HG03558 (cell line): Measurements from ENCODE around the gene EML4.

Experiments used
- ATAC-seq: cut with Tn5 transposase; IDR thresholded peaks from one replicate; pipeline ENCODE4 v1.9.1; 2021; ENCODE audit warnings: moderate number of reproducible peaks; ENCODE audit not compliant: unreplicated experiment; ENCODE audit errors: extremely low read depth

The EML4 gene

DNA sequence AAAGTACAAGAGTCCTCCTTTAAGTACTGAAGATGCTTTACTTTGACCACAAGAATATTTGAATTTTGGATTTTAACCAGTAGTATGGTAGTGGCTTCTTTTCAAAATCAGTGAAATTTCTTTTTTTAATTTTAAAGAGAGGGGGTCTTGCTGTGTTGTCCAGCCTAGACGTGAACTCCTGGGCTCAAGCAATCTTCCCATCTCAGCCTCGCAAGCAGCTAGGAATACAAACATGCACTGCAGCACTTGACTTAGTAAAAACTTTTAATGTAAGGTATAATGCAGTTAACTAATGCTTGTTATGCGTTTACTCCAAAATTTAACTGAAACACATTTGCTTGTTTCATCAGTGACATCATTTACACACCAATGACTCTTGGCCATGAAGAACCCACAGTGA, 49.6 kb downstream of the EML4 start:
- no peak for ATAC-seq

DNA sequence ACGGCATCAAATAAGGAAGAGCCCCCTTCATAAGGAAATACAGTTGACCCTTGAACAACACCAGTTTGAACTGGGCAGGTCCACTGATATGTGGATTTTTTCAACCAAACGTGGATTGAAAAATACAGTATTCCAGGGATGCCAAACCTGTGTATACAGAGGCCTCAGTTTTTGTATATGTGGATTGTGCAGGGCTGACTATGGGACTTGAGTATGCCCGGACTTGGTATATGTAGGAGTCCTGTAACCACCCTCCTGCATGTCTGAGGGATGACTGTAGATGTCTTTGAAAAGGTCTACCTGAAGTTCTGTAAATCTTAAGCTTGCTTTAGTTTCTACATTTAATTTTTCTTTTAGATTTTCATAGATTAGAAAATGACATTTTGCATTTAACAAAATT, 50.0 kb downstream of the EML4 start:
- no peak for ATAC-seq

DNA sequence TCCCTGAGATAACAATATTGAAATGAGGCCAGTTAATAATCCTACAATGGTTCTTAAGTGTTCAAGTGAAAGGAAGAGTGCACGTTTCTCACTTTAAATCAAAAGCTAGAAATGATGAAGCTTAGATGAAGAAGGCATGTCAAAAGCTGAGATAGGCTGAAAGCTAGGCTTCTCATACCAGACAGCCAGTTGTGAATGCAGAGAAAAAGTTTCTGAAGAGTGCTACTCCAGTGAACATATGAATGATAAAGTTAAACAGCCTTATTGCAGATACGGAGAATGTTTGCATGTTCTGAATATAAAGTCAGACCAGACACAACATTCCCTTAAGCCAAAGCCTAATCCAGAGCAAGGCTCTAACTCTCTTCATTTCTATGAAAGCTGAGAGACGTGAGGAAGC, 51.4 kb downstream of the EML4 start:
- ATAC-seq, result no peak

DNA sequence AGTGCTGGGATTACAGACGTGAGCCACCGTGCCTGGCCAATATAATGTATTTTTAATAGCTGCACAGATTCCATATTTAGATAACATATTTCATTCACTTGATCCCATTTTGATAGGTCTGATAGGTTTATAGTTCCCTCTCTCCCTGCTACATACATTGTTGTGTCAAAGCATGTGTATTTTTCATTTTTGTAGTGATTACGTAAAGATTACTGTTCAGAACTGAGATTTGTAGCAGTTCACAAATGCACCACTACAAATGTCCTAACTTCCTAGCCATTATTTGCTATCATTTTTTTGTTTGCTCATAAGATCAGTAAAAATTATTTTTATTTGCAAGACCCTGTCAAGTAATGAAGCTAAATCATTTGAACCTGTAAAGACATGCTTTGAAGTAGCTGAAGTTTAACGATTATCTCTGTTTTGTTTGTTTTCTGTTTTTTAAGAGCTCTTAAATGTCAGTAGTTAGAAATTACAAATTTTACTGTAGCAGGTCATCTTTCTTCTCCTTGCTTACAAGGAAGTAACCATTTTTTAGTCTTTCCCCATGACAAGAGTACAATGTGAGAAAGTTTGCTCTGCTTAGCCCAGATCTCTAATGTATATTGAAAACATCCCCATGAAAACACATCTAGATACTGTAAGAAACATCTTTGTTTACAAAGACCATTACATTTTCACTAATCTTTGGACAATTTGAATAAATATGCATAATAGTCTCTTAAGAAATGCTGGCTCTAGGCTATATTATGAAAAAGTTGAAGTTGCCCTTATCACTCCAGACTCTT, 54.1 kb downstream of the EML4 start:
- no peak for ATAC-seq

DNA sequence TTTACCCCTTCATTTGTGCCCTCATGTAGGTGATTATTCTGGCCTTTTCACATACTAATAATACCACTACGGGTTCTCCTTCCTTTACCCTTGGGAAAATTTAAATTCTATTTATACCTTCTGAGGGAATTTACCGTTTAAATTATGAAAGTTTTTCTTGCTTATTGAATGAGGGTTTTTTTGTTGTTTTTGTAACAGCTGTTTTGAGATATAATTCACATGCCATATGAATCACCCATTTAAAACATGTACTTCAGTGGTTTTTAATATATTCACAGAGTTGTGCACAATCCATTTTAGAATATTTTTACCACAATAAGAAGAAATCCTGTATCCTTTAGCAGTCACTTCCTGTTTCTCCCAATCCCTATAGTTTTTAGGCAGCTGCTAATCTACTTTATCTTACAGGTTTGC, 54.7 kb downstream of the EML4 start:
- ATAC-seq, result no peak

DNA sequence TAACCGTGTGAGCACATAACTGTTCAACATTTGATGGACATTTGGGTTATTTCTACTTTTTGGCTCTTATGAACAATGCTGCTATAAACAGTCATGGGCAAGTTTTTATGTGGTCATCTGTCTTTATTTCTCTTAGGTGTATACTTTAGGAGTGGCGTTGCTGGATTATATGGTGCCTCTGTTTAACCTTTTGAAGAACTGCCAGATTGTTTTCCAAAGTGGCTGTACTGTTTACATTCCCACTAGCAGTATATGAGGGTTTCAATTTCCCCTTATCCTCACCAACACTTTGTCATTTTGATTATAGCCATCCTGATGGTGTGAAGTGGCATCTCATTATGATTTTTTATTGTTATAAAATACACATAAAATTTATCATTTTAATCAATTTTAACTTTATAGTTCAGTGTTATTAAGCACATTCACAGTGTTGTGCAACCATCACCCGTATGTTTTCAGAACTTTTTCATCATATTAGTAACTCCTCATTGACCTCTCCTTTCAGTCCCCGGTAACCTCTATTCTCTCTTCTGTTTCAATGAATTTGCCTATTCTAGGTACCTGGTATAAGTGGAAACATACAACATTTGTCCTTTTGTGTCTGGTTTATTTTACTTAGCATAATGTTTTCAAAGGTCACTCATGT, 55.4 kb downstream of the EML4 start:
- no peak for ATAC-seq

DNA sequence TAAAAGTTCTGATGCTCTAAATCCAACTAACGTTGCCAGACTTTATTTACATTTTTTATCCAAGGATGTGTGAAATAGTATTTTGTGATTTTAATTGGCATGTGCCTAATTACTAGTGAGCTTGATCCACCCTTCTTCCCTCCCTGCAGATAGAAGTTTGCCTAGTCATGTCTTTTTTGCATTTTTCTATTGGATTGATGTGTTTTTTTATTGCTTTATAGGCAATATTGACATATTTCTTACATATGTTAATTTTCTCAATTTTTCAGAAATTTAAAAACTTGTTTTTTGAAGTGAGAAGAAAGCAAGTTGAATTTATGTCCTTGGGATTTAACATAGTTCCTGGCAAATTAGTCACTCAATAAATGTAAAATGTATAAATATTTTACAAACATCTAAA, 56.4 kb downstream of the EML4 start:
- ATAC-seq, result no peak

DNA sequence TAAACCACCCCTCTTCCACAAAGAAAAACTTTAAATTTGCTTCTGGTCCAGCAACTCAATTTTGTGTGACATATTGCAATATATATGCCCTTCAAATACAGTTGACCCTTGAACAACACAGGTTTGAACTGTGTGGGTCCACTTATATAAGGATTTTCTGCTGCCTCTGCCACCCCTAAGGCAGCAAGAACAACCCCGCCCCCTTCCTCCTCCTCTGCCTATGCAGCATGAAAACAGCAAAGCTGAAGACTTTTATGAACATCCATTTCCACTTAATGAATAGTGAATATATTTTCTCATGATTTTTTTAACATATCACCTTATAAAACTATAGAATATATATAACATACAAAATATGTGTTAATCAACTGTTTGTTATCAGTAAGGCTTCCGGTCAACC, 58.3 kb downstream of the EML4 start:
- ATAC-seq, result no peak

DNA sequence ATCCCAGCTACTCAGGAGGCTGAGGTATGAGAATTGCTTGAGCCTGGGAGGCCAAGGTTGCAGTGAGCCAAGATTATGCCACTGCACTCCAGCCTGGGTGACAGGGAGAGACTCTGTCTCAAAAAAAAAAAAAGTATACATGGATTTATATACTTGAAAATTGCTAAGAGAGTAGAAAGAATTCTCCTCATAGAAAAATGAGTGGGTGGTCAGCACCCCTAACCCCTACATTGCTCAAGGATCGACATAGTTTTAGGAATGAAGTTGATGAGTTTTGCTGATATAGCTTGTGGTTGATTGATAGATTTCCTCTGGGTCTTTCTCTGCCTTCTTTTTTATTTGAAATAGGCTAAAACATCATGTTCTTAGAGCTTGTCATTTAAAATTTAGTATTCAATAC, 58.9 kb downstream of the EML4 start:
- no peak for ATAC-seq

DNA sequence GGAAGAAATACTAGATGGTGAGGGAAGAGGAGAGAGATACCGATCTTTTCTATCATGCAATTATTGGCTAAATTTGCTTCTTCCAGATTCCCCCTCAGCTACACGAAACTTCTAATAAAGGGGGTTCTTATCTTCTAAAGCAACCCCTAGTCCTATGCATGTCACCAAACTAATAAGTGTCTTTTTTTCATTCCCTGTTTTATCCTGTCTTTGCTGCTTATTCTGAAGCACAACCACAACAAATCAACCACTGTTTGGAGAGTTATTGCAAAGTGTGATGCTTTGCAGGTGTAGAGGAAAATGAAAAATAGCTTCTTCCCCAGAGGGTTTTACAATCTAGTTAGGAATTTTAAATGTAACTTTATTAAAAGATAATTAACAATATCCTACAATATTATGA, 60.8 kb downstream of the EML4 start:
- no peak for ATAC-seq

DNA sequence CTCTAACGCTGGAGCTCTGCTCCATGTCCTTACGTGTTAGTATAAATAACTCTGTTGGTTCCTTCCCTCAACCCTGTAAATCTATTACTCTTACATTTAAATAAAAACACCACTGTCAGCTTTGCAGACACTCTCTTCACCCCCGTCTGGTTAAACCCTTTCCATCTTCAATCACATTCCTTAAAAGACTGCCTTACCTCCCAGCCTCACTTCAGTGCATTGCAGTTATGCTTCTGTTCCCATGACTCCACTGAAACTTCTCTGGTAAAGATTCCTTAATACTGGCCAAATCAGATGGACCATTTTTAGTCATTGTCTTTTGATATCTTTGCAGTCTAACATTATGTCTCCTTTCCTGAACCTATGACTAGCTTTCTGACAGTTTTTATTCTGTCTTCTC, 61.7 kb downstream of the EML4 start:
- ATAC-seq, result no peak

DNA sequence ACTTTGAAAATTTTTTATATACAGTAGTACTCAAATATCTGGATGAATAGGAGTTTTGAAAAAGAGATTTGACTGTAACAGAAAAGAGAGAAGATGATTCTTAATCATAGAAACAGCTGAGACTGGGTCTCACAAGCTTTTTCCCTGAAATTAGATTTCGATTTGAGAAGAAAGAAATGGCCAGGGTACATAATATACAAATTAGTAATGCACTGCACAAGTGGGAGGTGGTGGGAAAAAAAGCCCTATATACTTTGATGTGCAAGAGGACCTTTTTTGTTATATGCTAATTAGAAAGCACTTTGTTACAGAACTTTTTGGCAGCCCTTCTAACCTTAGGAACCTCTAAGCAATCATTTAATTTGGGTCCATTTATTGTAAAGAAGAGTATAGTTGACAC, 62.9 kb downstream of the EML4 start:
- ATAC-seq, result no peak

DNA sequence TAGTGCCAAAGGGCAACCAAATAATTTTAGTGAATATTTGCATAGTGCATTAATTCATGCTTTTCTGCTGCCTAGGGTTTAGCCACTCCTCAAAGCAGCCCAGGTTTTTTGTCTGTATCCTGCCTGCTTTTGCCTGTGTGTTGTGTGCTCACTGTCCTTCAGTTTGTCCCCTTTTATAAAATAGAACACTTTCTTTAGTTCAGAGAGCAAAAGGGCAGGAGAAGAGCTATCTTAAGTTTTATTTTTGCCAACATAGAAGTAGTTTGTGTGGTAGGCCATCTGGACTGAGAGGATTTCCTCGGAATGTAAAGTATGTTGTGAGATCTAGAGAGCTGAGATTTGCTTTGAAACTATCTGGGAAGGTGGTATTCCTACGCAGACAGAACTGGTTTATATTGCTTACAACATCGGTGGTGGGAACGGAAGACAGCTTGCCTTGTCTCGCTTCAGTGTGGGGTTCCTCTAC, 64.9 kb downstream of the EML4 start:
- no peak for ATAC-seq

DNA sequence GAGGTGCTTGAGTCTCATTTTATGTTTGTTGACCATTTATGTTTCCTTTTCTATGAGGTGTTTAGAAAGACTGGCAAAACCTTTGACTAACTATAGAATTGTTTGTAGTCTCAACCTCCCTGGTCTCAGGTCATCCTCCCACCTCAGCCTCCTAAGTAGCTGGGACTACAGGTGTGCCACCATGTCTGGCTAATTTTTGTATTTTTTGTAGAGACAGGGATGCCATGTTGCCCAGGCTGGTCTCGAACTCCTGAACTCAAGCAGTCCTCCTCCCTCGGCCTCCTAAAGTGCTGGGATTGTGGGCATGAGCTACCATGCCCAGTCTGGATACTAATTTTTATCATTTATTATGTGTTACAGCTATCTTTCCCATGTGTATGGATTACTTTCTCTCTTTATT, 67.8 kb downstream of the EML4 start:
- ATAC-seq, result no peak

DNA sequence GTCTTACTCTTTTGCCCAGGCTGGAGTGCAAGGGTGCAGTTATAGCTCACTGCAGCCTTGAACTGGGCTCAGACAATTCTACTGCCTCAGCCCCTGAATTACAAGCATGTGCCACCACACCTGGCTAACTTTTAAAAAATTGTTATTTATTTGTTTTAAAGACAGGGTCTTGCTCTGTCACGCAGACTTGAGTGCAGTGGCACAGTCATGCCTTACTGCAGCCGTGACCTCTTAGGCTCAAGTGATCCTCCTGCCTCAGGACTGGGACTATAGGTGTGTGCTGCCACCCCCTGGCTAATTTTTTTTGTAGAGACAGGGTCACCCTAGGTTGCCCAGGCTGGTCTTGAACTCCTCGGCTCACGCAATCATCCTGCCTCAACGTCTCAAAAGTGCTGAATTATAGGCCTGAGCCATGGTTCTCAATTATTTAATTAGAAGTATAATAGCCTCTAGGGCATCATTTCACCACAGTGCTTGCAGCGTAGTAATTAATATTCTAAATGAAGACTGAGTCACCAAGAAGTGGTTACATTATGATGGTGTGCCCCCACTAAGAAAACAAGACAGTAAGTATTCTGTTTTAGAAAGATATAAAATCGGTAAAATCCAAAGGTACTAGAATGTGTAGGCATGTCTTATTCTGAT, 69.6 kb downstream of the EML4 start:
- peak; percentile 59 for ATAC-seq

DNA sequence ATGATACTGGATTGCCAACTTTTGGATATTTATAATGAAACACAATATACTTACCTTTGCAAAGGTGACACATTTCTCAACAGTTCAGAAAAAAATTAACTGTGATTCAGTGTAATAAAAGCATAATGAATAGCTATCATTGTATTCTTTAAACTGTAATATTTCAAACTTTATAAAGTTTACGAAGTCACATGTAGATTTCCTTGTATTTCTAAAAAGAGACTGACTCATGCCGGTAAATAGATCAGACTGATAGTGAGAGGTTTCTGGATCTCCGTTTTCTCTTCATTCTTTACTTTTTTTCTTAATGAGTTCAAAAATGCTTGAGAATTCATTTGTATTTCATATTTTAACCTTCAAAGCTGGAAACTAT, 70.1 kb downstream of the EML4 start:
- ATAC-seq, result no peak

DNA sequence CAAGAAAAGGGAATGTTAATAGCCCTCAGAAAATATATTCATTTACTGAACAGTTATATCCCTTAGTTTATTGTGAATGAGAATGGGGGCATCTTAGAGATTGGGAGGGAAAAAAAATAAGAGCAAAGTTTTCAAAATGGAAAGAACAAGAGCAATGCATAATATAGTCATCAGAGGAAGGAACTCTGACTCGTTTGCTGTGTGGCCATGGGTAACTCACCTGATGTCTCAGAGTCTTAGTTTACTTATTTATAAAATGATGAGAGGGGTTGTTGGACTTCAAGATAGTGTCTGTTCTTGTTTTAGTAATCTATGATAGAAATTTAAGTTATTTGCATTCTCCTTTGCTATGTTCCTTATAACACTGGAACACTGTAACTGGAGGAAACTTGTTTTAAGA, 70.7 kb downstream of the EML4 start:
- ATAC-seq, result no peak

DNA sequence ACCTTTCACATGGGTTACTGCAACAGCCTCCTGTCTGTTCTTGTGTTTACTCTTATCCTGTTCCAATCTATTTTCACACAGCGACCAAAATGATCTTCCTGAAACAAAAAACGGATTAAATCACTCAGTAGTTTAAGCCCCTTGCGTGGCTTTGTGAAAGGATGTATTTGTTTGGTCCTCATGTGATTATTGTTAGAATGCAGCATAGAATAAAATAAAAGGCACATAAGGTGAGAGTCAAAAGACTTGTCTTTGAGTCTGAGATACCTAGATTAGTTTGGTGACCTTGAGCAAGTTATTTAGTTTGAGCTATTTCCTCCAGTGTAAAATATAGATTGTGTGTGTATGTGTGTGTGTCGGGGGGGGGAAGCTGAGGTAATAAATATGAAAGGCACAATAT, 72.4 kb downstream of the EML4 start:
- ATAC-seq, result no peak

DNA sequence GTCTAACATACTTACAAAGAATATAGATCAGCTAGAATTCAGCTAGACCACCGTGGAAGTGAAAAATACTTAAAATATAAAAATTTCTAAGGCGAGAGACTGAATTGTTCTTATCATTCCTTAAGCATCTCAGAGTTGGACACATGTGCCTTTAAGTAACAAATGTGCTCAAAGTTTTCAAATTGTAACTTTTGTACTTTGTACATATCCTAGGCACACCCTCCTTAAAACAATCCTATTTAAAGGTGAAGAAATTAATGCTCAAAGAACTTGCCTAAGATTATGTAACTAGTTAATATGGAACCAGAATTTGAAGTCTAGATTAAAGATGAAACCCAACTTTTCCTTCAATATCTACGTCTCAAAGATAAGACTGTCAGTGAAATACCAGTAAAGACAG, 74.1 kb downstream of the EML4 start:
- ATAC-seq, result no peak

DNA sequence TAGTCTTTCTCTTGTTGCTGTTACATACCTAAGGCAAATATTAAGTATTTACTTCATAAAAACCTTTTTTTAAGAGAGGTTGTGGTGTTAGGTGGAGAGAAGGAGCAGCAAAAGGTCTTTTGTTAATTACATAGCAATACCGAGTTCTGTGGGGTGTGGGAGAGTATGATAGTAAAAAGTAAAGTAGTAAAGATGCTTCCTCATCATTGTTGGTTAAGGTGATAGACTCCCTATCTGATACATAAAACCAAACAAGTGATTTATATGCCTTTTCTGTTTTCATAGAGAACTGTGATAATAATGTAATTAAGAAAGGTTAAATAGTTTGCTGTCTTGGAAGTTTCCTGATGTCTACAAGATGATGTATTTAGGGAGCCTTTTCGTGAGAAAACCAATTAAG, 75.4 kb downstream of the EML4 start:
- no peak for ATAC-seq

DNA sequence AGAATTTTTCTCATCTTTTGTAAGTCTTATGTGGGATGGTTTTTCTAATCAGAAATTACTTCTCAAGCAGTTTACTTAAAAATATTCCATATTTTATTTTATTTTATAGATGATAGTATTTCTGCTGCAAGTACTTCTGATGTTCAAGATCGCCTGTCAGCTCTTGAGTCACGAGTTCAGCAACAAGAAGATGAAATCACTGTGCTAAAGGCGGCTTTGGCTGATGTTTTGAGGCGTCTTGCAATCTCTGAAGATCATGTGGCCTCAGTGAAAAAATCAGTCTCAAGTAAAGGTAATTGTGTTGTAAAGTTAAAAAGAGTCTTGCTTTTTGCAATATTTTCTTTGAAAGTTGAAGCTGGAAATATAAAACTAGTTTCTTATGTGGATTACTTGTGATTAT, 76.2 kb downstream of the EML4 start:
- no peak for ATAC-seq

DNA sequence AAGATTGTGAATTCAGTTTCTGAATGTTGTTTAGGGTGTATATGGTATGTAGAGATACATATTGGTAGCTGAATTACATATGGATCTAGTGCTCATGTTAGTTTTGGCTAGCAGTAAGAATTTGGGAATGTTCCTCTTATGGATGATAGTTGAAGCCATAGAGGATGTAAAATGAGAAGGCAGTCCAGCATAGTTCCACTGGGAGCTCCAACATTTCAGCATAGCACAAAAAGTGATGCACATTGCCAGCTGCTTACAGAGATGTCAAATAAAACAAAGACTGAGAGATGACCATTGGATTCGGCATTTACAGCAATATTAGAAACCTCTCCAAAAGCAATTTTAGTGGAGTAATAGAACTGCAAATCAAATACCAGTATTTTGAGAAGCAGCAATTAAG, 77.4 kb downstream of the EML4 start:
- no peak for ATAC-seq
